Omental fat pad (tissue), 4 donors: ENCODE data around the gene KPNB1. TPM values are rescaled to one million over a fixed set of nuclear protein-coding genes. Genes with fewer than 3 reads are reported as not detected.

ENCODE experiments used
- ATAC-seq: fragments of 150-250 bp; one replicate; pipeline ENCODE4 v1.9.1; 2016; ENCODE audit warnings: mild to moderate bottlenecking, moderate library complexity; ENCODE audit not compliant: low FRiP score
- DNase-seq: peaks from one replicate; pipeline ENCODE4 v3.0.0-alpha.2; 2019; ENCODE audit warnings: low spot score
- total RNA-seq, 4 donors: library from RNA; depleted of rRNA; stranded (reverse); fragments of >200 nt; gene quantifications; one replicate each; pipeline ENCODE4 v1.1.0, GENCODE V29; 2016
- TF ChIP-seq, protein P1 (sequence below), 3 donors: fragments of 450-650 bp; IDR thresholded peaks; one replicate each; pipeline ENCODE4 v1.5.1; 2016 to 2017; ENCODE audit warnings: antibody characterized with exemption in 3 of 3, mild to moderate bottlenecking in 3 of 3, moderate library complexity in 2 of 3

KPNB1 gene
- total RNA-seq, 4 donors from 2014 or later = 193 to 335 (median 207) TPM

DNA sequence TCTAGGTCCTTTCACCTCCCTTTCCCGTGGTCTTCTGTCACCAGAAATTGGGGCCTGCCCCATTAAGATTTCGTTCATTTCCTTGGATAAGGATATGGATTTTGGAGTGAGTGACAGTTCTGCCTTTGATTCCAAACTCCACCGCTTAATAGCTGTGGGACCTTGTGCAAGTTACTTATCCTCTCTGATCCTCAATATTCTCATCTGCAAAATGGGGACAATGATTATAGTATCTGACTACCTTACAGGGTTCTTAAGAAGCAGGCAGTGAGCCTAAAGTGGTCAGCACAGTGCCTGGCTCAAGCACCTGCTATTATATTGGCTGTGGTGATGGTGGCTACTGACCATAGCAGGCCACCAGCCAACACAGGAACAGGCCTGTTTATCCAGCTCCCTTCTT, 59.9 kb downstream of the KPNB1 start:
- no peak for DNase-seq
- TF ChIP-seq, protein P1, sequence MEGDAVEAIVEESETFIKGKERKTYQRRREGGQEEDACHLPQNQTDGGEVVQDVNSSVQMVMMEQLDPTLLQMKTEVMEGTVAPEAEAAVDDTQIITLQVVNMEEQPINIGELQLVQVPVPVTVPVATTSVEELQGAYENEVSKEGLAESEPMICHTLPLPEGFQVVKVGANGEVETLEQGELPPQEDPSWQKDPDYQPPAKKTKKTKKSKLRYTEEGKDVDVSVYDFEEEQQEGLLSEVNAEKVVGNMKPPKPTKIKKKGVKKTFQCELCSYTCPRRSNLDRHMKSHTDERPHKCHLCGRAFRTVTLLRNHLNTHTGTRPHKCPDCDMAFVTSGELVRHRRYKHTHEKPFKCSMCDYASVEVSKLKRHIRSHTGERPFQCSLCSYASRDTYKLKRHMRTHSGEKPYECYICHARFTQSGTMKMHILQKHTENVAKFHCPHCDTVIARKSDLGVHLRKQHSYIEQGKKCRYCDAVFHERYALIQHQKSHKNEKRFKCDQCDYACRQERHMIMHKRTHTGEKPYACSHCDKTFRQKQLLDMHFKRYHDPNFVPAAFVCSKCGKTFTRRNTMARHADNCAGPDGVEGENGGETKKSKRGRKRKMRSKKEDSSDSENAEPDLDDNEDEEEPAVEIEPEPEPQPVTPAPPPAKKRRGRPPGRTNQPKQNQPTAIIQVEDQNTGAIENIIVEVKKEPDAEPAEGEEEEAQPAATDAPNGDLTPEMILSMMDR (IDR thresholded peaks at IDR 0.05) = no peak
- no peak for ATAC-seq

DNA sequence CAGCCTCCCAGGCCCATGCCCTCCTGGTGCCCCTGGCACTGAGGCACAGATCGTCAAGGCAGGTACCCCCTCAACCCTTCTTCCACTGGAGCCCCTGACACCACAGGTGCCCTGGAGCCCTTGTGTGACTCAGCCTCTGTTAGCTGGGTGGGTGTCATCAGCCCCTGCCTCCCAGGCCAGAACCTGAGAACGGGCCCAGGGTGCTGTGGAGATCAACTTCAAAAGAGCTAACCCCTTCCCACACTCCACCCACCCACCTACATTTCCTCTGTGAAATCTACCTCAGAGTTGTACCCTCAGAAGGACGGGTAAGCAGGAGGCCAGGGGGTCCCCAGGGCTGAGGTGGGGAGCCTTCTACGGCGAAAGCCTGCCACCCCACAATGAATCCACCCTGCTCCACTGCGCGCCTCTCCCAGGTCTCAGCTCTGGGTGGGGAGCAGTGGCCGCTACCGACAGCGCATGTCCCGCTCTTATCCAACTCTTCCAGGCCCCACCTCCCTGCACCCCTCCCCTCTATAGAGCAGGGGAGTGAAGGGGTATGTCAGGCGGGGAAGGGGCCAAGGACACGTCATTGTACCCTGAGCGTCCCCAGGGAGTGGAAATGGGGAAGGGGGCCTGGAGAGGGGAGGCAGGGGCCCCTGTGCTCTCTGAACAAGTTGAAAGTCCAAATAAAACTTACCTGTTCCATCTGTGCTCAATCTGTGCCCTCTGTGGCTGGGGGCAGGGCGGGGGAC, 61.8 kb downstream of the KPNB1 start:
- no peak for DNase-seq
- ATAC-seq = no peak

DNA sequence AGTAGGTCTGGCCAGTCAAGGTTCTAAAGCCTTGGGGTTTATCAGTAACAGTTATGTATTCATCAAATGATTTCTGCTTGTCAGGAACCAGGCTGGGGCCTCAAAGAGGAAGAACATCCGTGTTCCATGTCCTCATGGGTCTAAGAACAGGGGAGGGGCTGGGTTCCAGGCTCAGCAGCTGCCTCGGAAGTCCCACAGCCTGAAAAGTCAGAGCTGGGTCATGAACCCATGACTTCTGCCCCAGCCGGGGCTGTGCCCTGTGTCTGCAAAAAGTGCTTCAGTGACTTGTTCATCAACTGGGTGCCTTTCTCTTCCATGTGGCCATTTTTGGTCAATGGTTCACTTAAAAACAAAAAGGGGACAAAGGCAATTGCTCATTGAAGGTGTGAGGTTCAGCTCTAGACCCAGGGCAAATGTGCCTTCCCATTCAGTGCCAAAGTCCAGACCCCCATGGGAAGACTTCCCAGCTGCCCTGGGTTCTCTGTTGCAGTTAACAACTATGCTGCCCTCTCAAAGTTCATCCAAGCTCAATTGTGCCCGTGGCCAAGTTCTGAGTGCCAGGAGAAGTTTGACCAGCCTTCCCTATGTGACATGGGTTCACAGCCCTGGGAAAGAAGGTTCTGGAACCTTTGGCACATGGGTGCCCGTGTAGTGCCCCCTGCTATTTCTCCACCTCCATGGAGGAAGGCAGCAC, 62.8 kb downstream of the KPNB1 start:
- no peak for ATAC-seq
- DNase-seq = no peak
- TF ChIP-seq, protein P1 (IDR thresholded peaks at IDR 0.05) = no peak

More for the DNA sequence above, 61.8 kb downstream of the KPNB1 start:
- TF ChIP-seq, protein P1 (IDR thresholded peaks at IDR 0.05) = no peak

DNA sequence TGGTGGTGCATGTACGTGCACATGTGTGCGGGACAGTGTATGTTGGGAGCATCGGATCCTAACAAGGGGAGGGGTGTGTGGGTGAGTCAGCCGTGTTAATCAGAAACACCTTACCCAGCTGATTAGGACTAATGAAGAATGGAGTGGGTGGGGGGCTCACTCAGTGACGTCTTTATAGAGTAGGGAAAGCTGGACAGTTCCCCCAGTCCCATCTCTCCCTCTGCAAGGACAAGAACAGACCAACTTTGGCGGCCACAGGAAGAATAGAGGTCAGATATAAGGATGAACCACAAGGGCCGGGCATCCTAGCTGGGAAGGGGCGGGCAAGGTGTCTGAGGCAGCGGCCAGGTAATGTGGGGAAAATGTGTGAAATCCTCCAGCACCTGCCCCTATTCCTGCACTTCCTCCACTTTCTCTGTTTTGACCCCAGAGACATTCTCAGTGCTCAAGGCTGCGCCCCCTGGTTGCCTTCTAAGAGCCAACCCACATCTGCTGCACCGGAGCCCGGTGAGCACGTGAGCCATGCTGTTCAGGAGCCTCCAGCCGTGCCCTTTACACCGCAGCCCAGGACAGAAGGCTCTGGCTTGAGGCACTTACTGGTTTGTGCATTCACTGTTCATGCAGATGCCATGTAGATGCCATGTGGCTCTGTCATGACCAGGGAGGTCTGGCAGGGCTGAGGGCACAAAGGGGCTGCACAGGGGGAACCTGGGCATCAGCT, 64.4 kb downstream of the KPNB1 start:
- TF ChIP-seq, protein P1 (IDR thresholded peaks at IDR 0.05) = no peak
- DNase-seq (no peak), ATAC-seq (no peak)

DNA sequence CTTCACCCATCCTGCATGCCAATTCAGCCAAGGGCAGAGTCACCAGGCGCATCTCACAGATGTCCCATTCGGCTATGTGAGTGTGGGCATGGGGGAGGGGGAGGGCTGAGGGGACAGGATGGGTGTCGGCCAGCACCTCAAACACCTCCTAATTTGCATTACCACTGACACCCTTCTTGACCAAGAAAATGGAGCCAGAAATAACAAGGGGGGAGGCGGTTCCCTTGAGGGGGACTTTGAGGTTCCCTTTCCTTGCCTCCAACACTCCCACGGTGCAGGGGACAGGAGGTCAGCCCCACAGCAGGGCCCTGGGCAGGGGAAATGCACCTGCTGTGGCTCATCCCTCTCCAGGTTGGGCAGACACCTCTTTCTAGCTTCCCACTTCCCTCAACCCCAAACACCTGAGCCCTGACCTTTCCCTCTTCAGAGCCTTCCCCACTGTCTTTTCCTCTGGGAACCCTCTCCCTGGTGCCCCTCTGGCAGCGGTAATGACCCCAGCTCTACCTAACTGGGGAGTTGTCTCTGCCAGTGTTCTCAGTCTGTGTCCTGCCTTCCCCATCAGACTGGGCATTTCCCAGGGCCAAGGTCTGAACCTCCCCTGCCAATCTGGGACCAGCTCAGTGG, 65.2 kb downstream of the KPNB1 start:
- DNase-seq (no peak), ATAC-seq (no peak)
- TF ChIP-seq, protein P1 (IDR thresholded peaks at IDR 0.05) = no peak

DNA sequence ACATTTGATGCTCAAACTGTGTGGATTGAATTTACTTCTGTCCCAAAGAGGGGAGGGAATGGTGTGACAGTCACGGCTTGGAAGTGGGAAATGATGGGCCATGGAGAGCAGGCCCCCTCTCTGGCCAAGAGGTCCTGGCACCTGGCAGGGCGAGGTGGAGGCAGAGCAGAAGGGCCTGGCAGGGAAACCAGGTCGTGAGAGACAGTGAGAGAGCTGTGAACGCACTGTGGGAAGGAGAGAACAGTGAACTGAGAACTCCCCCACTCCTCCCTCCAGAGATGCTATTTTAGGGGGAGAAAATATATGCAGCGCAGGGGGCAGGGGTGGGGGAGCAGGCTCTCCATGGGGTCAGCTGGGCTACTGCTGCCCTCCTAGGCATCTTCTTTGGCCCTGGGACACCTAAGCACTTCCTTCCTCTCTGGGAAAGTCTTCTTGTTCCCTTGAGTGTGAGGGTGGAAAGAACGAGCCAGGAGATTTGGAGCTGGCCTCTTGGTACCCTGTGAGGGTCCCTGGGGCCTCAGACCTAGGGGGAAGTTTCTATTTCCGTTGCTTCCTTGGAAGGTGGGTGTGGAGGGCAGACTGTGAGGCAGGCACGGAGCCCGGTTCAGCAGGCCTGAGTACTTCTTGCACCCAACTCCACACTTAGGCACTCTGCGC, 66.1 kb downstream of the KPNB1 start:
- DNase-seq (no peak), ATAC-seq (no peak)
- TF ChIP-seq, protein P1 (IDR thresholded peaks at IDR 0.05) = no peak
